ENCODE results near the gene DBNL.
"Not testable (repeated sequence)": the region's sequence is repeated elsewhere in the genome, so short reads cannot be mapped to it uniquely, and the experiment has no call there.

DNA sequence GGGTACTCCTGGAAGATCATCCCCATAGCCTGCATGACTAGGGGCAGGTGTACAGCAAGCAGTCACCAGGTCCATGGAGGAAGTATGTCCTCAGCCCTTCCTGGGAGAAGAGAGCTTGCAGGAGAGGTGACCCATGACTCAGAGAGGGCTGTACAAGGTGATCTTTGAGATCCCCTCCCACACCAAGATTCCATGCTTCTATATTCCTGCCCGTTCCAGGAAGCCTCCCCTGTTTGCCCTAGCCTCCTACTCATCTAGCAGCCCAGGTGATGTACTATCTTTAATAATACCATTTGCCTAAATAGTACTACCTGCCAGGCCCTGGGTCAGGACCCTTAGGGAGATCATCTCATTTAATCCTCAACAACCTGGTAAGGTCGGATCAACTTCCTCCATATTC is 6.6 kb upstream of the DBNL start:
- not testable (repeated sequence) for TF ChIP-seq L3MBTL2 (conservative IDR thresholded peaks at IDR 0.05); FOXA1 (IDR thresholded peaks at IDR 0.05); FOXM1 (IDR thresholded peaks at IDR 0.05; ENCODE audit: borderline replicate concordance); ARNT (IDR thresholded peaks at IDR 0.05); ELF4 (IDR thresholded peaks at IDR 0.05); FOXK2 (IDR thresholded peaks at IDR 0.05); CTBP1 (IDR thresholded peaks at IDR 0.05; ENCODE audit: borderline replicate concordance); BHLHE40 (IDR thresholded peaks at IDR 0.05; ENCODE audit: borderline replicate concordance)

Data from HEK293T (cell line).